HEK293 (cell line): Measurements from ENCODE around the gene CENPT.

ENCODE experiments used
- TF ChIP-seq, protein P1 (sequence below): fragments of 450-650 bp; formaldehyde crosslinking; IDR thresholded peaks from 2 replicates; pipeline ENCODE4 v1.5.1; 2016; ENCODE audit warnings: missing biosample characterization, missing genetic modification characterization
- TF ChIP-seq, protein P2 (sequence below): sonication (generic); formaldehyde crosslinking; IDR thresholded peaks from 2 replicates; pipeline ENCODE4 v1.8.1; 2022; ENCODE audit warnings: mild to moderate bottlenecking, moderate library complexity, missing genetic modification reagents
- TF ChIP-seq, protein P3 (sequence below): fragments of 450-650 bp; formaldehyde crosslinking; IDR thresholded peaks from 2 replicates; pipeline ENCODE4 v1.5.1; 2016; ENCODE audit warnings: missing biosample characterization, missing genetic modification characterization

DNA sequence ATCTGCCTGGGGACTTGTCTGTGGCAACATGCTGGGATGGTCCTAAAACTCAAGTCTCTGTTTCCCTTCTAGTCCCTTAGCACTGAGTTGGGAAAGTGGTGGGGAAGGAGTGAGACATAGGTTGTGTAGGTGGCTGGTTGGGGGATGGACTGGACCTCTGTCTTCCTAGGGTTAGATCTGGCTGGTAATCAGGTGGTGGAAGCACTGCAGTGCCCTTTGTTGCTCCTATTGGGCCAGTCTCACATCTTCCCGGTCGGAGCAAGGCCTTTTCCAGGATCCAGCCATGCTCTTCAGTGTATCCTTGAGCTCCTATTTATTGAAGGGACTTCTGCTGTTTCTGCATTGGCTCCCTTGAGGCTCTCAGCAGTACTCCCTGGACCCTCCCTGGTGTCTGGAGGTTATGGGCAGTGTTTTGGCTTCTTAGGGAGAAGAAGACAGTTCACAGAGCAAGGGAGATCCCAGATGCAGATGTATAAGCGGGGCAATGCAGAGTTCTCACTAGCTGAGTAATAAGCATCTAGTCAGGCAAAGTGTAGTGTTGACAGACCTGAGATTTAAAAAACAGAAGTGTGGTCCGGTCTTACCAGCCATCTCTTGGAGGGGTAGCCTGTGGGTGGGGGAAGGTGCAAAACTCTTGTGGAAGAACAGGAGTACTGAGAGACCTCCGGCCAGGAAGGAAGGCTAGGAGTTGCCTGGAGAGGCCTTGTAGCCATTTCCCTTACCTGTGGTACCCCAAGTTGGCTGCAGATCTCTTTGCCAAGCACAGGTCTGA, 2.0 kb downstream of the CENPT start:
- TF ChIP-seq, protein P1, sequence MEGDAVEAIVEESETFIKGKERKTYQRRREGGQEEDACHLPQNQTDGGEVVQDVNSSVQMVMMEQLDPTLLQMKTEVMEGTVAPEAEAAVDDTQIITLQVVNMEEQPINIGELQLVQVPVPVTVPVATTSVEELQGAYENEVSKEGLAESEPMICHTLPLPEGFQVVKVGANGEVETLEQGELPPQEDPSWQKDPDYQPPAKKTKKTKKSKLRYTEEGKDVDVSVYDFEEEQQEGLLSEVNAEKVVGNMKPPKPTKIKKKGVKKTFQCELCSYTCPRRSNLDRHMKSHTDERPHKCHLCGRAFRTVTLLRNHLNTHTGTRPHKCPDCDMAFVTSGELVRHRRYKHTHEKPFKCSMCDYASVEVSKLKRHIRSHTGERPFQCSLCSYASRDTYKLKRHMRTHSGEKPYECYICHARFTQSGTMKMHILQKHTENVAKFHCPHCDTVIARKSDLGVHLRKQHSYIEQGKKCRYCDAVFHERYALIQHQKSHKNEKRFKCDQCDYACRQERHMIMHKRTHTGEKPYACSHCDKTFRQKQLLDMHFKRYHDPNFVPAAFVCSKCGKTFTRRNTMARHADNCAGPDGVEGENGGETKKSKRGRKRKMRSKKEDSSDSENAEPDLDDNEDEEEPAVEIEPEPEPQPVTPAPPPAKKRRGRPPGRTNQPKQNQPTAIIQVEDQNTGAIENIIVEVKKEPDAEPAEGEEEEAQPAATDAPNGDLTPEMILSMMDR (tag by site-specific recombination): no peak
- TF ChIP-seq, protein P2, sequence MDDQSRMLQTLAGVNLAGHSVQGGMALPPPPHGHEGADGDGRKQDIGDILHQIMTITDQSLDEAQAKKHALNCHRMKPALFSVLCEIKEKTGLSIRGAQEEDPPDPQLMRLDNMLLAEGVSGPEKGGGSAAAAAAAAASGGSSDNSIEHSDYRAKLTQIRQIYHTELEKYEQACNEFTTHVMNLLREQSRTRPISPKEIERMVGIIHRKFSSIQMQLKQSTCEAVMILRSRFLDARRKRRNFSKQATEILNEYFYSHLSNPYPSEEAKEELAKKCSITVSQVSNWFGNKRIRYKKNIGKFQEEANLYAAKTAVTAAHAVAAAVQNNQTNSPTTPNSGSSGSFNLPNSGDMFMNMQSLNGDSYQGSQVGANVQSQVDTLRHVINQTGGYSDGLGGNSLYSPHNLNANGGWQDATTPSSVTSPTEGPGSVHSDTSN: no peak
- TF ChIP-seq, protein P3, sequence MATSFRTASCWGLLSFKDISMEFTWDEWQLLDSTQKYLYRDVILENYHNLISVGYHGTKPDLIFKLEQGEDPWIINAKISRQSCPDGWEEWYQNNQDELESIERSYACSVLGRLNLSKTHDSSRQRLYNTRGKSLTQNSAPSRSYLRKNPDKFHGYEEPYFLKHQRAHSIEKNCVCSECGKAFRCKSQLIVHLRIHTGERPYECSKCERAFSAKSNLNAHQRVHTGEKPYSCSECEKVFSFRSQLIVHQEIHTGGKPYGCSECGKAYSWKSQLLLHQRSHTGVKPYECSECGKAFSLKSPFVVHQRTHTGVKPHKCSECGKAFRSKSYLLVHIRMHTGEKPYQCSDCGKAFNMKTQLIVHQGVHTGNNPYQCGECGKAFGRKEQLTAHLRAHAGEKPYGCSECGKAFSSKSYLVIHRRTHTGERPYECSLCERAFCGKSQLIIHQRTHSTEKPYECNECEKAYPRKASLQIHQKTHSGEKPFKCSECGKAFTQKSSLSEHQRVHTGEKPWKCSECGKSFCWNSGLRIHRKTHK (tag by site-specific recombination): no peak
